NCI-H524 (cell line): Measurements from ENCODE around the gene CCDC192.

Source experiments
- DNase-seq, 2 experiments: peaks; one replicate each; lab custom pipeline; 2025; lab: John Stamatoyannopoulos, UW

The CCDC192 gene

GRCh38 chr5:127810017-127810416 is 106.8 kb downstream of the CCDC192 start:
- DNase-seq, result no peak

- no peak for DNase-seq
These were observed 107.7 kb downstream of the CCDC192 start for GRCh38 chr5:127810707-127811490.

- DNase-seq, result no peak
These were observed 109.4 kb downstream of the CCDC192 start for GRCh38 chr5:127812570-127812969.

GRCh38 chr5:127813633-127814587 is 110.7 kb downstream of the CCDC192 start:
- no peak for DNase-seq

- no peak for DNase-seq
These were observed 111.4 kb downstream of the CCDC192 start for GRCh38 chr5:127814588-127814973.

- DNase-seq, result no peak
These were observed 117.8 kb downstream of the CCDC192 start for GRCh38 chr5:127820910-127821553.

GRCh38 chr5:127821896-127822295 is 118.7 kb downstream of the CCDC192 start:
- DNase-seq, result no peak

- no peak for DNase-seq
These were observed 120.9 kb downstream of the CCDC192 start for GRCh38 chr5:127824126-127824525.

- no peak for DNase-seq
These were observed 122.8 kb downstream of the CCDC192 start for GRCh38 chr5:127826011-127826410.

GRCh38 chr5:127827451-127827850 is 124.3 kb downstream of the CCDC192 start:
- no peak for DNase-seq

- no peak for DNase-seq
These were observed 127.0 kb downstream of the CCDC192 start for GRCh38 chr5:127830157-127830556.

GRCh38 chr5:127830829-127831598 is 127.8 kb downstream of the CCDC192 start:
- DNase-seq, result no peak

- no peak for DNase-seq
These were observed 128.9 kb downstream of the CCDC192 start for GRCh38 chr5:127832067-127832466.

GRCh38 chr5:127834094-127834531 is 130.9 kb downstream of the CCDC192 start:
- peak in 1 of 2 experiments; percentile 75 for DNase-seq

- peak; percentile 47 to 87 for DNase-seq
These were observed 131.4 kb downstream of the CCDC192 start for GRCh38 chr5:127834554-127834953.

- DNase-seq, result no peak
These were observed 135.5 kb downstream of the CCDC192 start for GRCh38 chr5:127838661-127839060.

- DNase-seq, result no peak
These were observed 135.9 kb downstream of the CCDC192 start for GRCh38 chr5:127839072-127839471.

- no peak for DNase-seq
These were observed 136.5 kb downstream of the CCDC192 start for GRCh38 chr5:127839496-127840197.

- DNase-seq, result no peak
These were observed 137.0 kb downstream of the CCDC192 start for GRCh38 chr5:127840198-127840524.

- DNase-seq, result no peak
These were observed 137.6 kb downstream of the CCDC192 start for GRCh38 chr5:127840809-127841208.

GRCh38 chr5:127844581-127845021 is 141.4 kb downstream of the CCDC192 start:
- peak in 1 of 2 experiments; percentile 15 for DNase-seq
